ENCODE results near the gene INTS11. TPM values are rescaled to one million over a fixed set of nuclear protein-coding genes. Genes with fewer than 3 reads are reported as not detected.

Gene INTS11
- total and polyA plus RNA-seq, 9 of the 15 experiments (the other 6 are each of a cell fraction or from before 2014, with no cell fraction given) = 3.6 to 183 (median 110) TPM

GRCh38 chr1:1274299-1274930, 50.0 kb downstream of the INTS11 start (continued):
- TF ChIP-seq, protein P1, sequence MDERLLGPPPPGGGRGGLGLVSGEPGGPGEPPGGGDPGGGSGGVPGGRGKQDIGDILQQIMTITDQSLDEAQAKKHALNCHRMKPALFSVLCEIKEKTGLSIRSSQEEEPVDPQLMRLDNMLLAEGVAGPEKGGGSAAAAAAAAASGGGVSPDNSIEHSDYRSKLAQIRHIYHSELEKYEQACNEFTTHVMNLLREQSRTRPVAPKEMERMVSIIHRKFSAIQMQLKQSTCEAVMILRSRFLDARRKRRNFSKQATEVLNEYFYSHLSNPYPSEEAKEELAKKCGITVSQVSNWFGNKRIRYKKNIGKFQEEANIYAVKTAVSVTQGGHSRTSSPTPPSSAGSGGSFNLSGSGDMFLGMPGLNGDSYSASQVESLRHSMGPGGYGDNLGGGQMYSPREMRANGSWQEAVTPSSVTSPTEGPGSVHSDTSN (CRISPR knock-in tag; IDR thresholded peaks at IDR 0.05; ENCODE audit: low read depth) = no peak
- TF ChIP-seq, protein P1 (tag; conservative IDR thresholded peaks at IDR 0.05; ENCODE audit: low read depth) = no peak
- TF ChIP-seq AFF1 (IDR thresholded peaks at IDR 0.05; ENCODE audit: low read depth in 1 of 2, partially characterized antibody in 2 of 2) (no peak), HDGF (IDR thresholded peaks at IDR 0.05) (0 out of 2 replicates have a peak, but pooled peaks have one; percentile 46), MEF2A (IDR thresholded peaks at IDR 0.05; ENCODE audit: control insufficient read depth, low read depth, low read length) (no peak), TCFL5 (CRISPR knock-in tag; conservative IDR thresholded peaks at IDR 0.05) (no peak), MTF1 (CRISPR knock-in tag; IDR thresholded peaks at IDR 0.05; ENCODE audit: borderline replicate concordance) (no peak), ZNF212 (CRISPR knock-in tag; IDR thresholded peaks at IDR 0.05) (no peak), HNRNPH1 (optimal IDR thresholded peaks at IDR 0.05; ENCODE audit: low read depth, low read length) (no peak), ZNF41 (CRISPR knock-in tag; conservative IDR thresholded peaks at IDR 0.05) (no peak), NFE2L1 (tag; IDR thresholded peaks at IDR 0.05; ENCODE audit: borderline replicate concordance, low read depth) (no peak), ZNF217 (CRISPR knock-in tag; IDR thresholded peaks at IDR 0.05) (no peak), MIER1 (IDR thresholded peaks at IDR 0.05; ENCODE audit: low read depth) (0 out of 2 replicates have a peak, but pooled peaks have one; percentile 34), ADNP (tag; IDR thresholded peaks at IDR 0.05) (no peak), EGR1 (conservative IDR thresholded peaks at IDR 0.05) (no peak), RB1 (IDR thresholded peaks at IDR 0.05; ENCODE audit: low read depth) (0 out of 2 replicates have a peak, but pooled peaks have one; percentile 6), KLF10 (CRISPR knock-in tag; IDR thresholded peaks at IDR 0.05) (no peak), E2F4 (CRISPR knock-in tag; IDR thresholded peaks at IDR 0.05; ENCODE audit: low read depth) (no peak), BRCA1 (IDR thresholded peaks at IDR 0.05) (no peak), BRCA1 (CRISPR knock-in tag; IDR thresholded peaks at IDR 0.05) (peak; percentile 65; the same call in 1 of the 2 replicates), TGIF2 (CRISPR knock-in tag; IDR thresholded peaks at IDR 0.05) (no peak; the same call in 1 of the 2 replicates), POLR2B (IDR thresholded peaks at IDR 0.05; ENCODE audit: low read depth, partially characterized antibody) (peak; percentile 4)

All from K562 (cell line).